Neural cell (in vitro differentiated cells): ENCODE data around the gene IL22RA2.

Experiments
- CTCF ChIP-seq: fragments of 450-650 bp; IDR thresholded peaks from 2 replicates; pipeline ENCODE4 v1.5.1; 2014; ENCODE audit warnings: antibody characterized with exemption, mild to moderate bottlenecking, moderate library complexity; ENCODE audit not compliant: poor library complexity, severe bottlenecking
- EP300 ChIP-seq: fragments of 450-650 bp; conservative IDR thresholded peaks from 2 replicates; pipeline ENCODE4 v1.6.1; 2014; ENCODE audit warnings: antibody characterized with exemption, mild to moderate bottlenecking, moderate library complexity; ENCODE audit not compliant: poor library complexity, severe bottlenecking
- EZH2 ChIP-seq: fragments of 200-600, 300-800 bp; shearing (Covaris generic), sonication (generic); IDR thresholded peaks from 2 replicates; pipeline ENCODE4 v1.6.1; 2014; ENCODE audit warnings: antibody characterized with exemption, low read length, borderline replicate concordance, mild to moderate bottlenecking; ENCODE audit not compliant: insufficient read depth, poor library complexity, severe bottlenecking
- MXI1 ChIP-seq: fragments of 450-650 bp; conservative IDR thresholded peaks from 2 replicates; pipeline ENCODE4 v1.6.1; 2014; ENCODE audit warnings: antibody characterized with exemption, mild to moderate bottlenecking; ENCODE audit not compliant: poor library complexity, severe bottlenecking
- POLR2AphosphoS5 ChIP-seq: IDR thresholded peaks from 2 replicates; pipeline ENCODE4 v1.6.1; 2012
- RAD21 ChIP-seq: fragments of 450-650 bp; conservative IDR thresholded peaks from 2 replicates; pipeline ENCODE4 v1.6.1; 2014; ENCODE audit warnings: antibody characterized with exemption, mild to moderate bottlenecking, moderate library complexity
- SMC3 ChIP-seq: fragments of 450-650 bp; conservative IDR thresholded peaks from 2 replicates; pipeline ENCODE4 v1.6.1; 2014; ENCODE audit warnings: antibody characterized with exemption, mild to moderate bottlenecking, moderate library complexity; ENCODE audit not compliant: poor library complexity
- TAF1 ChIP-seq: IDR thresholded peaks from 2 replicates; pipeline ENCODE4 v1.6.1; 2012; ENCODE audit warnings: low read depth
- TF ChIP-seq, protein P1 (sequence below): IDR thresholded peaks from 2 replicates; pipeline ENCODE4 v1.6.1; 2012; ENCODE audit warnings: borderline replicate concordance

GRCh38 chr6:137203256-137203655, 29.8 kb upstream of the IL22RA2 start:
- TF ChIP-seq TAF1 = no peak
- TF ChIP-seq CTCF = no peak
- no peak for TF ChIP-seq EP300
- no peak for TF ChIP-seq POLR2AphosphoS5
- TF ChIP-seq SMC3 = no peak
- TF ChIP-seq, protein P1, sequence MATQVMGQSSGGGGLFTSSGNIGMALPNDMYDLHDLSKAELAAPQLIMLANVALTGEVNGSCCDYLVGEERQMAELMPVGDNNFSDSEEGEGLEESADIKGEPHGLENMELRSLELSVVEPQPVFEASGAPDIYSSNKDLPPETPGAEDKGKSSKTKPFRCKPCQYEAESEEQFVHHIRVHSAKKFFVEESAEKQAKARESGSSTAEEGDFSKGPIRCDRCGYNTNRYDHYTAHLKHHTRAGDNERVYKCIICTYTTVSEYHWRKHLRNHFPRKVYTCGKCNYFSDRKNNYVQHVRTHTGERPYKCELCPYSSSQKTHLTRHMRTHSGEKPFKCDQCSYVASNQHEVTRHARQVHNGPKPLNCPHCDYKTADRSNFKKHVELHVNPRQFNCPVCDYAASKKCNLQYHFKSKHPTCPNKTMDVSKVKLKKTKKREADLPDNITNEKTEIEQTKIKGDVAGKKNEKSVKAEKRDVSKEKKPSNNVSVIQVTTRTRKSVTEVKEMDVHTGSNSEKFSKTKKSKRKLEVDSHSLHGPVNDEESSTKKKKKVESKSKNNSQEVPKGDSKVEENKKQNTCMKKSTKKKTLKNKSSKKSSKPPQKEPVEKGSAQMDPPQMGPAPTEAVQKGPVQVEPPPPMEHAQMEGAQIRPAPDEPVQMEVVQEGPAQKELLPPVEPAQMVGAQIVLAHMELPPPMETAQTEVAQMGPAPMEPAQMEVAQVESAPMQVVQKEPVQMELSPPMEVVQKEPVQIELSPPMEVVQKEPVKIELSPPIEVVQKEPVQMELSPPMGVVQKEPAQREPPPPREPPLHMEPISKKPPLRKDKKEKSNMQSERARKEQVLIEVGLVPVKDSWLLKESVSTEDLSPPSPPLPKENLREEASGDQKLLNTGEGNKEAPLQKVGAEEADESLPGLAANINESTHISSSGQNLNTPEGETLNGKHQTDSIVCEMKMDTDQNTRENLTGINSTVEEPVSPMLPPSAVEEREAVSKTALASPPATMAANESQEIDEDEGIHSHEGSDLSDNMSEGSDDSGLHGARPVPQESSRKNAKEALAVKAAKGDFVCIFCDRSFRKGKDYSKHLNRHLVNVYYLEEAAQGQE = no peak
- TF ChIP-seq RAD21 = no peak
- no peak for TF ChIP-seq MXI1
- TF ChIP-seq EZH2 = no peak
